ENCODE measurements around the gene PDLIM4.
A peak's percentile ranks its signal among the peaks of the same experiment; 100 is the strongest.

PDLIM4 gene

GRCh38 chr5:132277256-132277655 is 19.8 kb downstream of the PDLIM4 start:
- TF ChIP-seq JUND (IDR thresholded peaks at IDR 0.05; ENCODE audit: low read depth), result no peak
- in situ Hi-C loops (cut with HindIII; ENCODE audit: low pct_unique_long_range_greater_than_20kb, low sequenced_read_pairs), result no loop called here
- peak in 1 of 2 experiments; percentile 44 for DNase-seq (ENCODE audit: low read depth in 1 of 2, low spot score in 1 of 2)

- peak in 1 of 2 experiments; percentile 55 for DNase-seq (ENCODE audit: low read depth in 1 of 2, low spot score in 1 of 2)
- TF ChIP-seq JUND (IDR thresholded peaks at IDR 0.05; ENCODE audit: low read depth), result no peak
- in situ Hi-C loops (cut with HindIII; ENCODE audit: low pct_unique_long_range_greater_than_20kb, low sequenced_read_pairs), result no loop called here
Observed at GRCh38 chr5:132277971-132278853, 20.7 kb downstream of the PDLIM4 start.

GRCh38 chr5:132279801-132280200 is 22.3 kb downstream of the PDLIM4 start:
- no peak for DNase-seq (ENCODE audit: low read depth in 1 of 2, low spot score in 1 of 2)
- in situ Hi-C loops (cut with HindIII; ENCODE audit: low pct_unique_long_range_greater_than_20kb, low sequenced_read_pairs), result no loop called here
- TF ChIP-seq JUND (IDR thresholded peaks at IDR 0.05; ENCODE audit: low read depth), result no peak

- no peak for DNase-seq (ENCODE audit: low read depth in 1 of 2, low spot score in 1 of 2)
- in situ Hi-C loops (cut with HindIII; ENCODE audit: low pct_unique_long_range_greater_than_20kb, low sequenced_read_pairs), result no loop called here
- no peak for TF ChIP-seq JUND (IDR thresholded peaks at IDR 0.05; ENCODE audit: low read depth)
Observed at GRCh38 chr5:132280371-132281240, 23.1 kb downstream of the PDLIM4 start.

- TF ChIP-seq JUND (IDR thresholded peaks at IDR 0.05; ENCODE audit: low read depth), result no peak
- in situ Hi-C loops (cut with HindIII; ENCODE audit: low pct_unique_long_range_greater_than_20kb, low sequenced_read_pairs), result no loop called here
- DNase-seq (ENCODE audit: low read depth in 1 of 2, low spot score in 1 of 2), result peak in 1 of 2 experiments; percentile 36
Observed at GRCh38 chr5:132281856-132282614, 24.5 kb downstream of the PDLIM4 start.

GRCh38 chr5:132283423-132284043 is 26.0 kb downstream of the PDLIM4 start:
- peak in 1 of 2 experiments; percentile 51 for DNase-seq (ENCODE audit: low read depth in 1 of 2, low spot score in 1 of 2)
- in situ Hi-C loops (cut with HindIII; ENCODE audit: low pct_unique_long_range_greater_than_20kb, low sequenced_read_pairs), result no loop called here

GRCh38 chr5:132289097-132289496 is 31.6 kb downstream of the PDLIM4 start:
- in situ Hi-C loops (cut with HindIII; ENCODE audit: low pct_unique_long_range_greater_than_20kb, low sequenced_read_pairs), result no loop called here
- TF ChIP-seq JUND (IDR thresholded peaks at IDR 0.05; ENCODE audit: low read depth), result no peak
- no peak for DNase-seq (ENCODE audit: low read depth in 1 of 2, low spot score in 1 of 2)

More at GRCh38 chr5:132283423-132284043, 26.0 kb downstream of the PDLIM4 start:
- TF ChIP-seq JUND (IDR thresholded peaks at IDR 0.05; ENCODE audit: low read depth), result no peak

GRCh38 chr5:132291026-132291425 is 33.5 kb downstream of the PDLIM4 start:
- in situ Hi-C loops (cut with HindIII; ENCODE audit: low pct_unique_long_range_greater_than_20kb, low sequenced_read_pairs), result no loop called here
- no peak for TF ChIP-seq JUND (IDR thresholded peaks at IDR 0.05; ENCODE audit: low read depth)
- no peak for DNase-seq (ENCODE audit: low read depth in 1 of 2, low spot score in 1 of 2)

- in situ Hi-C loops (cut with HindIII; ENCODE audit: low pct_unique_long_range_greater_than_20kb, low sequenced_read_pairs), result no loop called here
- peak; percentile 69 to 74 for DNase-seq (ENCODE audit: low read depth in 1 of 2, low spot score in 1 of 2)
- TF ChIP-seq JUND (IDR thresholded peaks at IDR 0.05; ENCODE audit: low read depth), result no peak
Observed at GRCh38 chr5:132293066-132293991, 35.8 kb downstream of the PDLIM4 start.

- peak; percentile 90 to 91 for DNase-seq (ENCODE audit: low read depth in 1 of 2, low spot score in 1 of 2)
- no peak for TF ChIP-seq JUND (IDR thresholded peaks at IDR 0.05; ENCODE audit: low read depth)
- in situ Hi-C loops (cut with HindIII; ENCODE audit: low pct_unique_long_range_greater_than_20kb, low sequenced_read_pairs), result no loop called here
Observed at GRCh38 chr5:132293992-132294727, 36.7 kb downstream of the PDLIM4 start, which contains the start of gene SLC22A4. Gene SLC22A4 (plus strand): TSS chr5:132294394. CDS start chr5:132294617, 223 bp downstream.

Measured in T47D (cell line).